ENCODE data around the gene EGLN1. TPM values are rescaled to one million over a fixed set of nuclear protein-coding genes. Genes with fewer than 3 reads are reported as not detected.
"Not testable (repeated sequence)": the region's sequence is repeated elsewhere in the genome, so short reads cannot be mapped to it uniquely, and the experiment has no call there.

The EGLN1 gene
- 11.6 and 19.3 TPM in 2 replicates for total RNA-seq (2014; rRNA removed; shearing (Covaris generic))

DNA sequence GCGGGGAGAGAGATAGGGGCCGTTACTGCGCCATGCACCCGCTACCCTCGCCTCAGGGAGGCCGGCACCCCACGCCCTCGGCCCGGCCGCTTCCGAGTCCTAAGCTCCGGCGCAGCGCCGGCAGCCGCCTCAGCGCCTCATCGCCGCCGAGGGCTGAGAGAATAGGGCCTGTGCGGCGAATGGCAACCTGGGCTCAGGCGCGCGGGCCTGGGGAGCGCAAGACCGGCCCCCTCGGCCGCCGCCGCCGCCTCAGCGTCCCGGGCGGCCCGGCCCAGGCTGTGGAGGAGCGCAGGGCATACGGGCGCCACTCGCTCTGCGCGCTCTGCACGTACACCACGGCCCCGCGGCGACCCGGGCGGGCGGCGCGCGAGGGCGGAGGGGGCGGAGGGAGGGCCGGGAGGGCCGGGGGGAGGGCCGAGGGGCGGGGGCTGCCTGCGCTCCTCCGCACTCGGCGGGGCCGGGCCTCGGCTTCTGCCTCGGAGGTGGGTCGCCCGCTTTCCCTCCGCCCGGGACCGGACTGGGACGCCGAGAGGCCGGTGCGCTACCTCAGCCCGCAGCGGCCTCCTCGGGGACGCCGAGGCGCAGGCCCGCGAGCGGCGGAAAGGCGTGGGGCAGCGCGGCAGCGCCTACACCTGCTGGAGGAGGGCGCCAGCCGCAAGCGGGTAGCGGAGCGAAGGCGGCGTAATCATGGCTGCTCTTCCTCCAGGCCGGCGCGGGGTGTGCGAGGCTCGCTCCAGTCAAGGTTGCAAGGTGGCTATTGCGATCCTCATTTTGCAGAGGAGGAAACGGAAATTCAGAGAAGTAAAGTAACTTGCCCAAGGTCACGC lies at the start of gene EGLN1:
EGLN1 (minus strand) TSS at position 317 of the 827 bp plus-strand sequence. CDS start 399 bp downstream, outside the sequence.
- Histone ChIP-seq H3K36me3 (replicated peaks; ENCODE audit: control insufficient read depth, insufficient read depth, low read length) (no peaks in the 10 kb centered on the region), H3K27me3 (ENCODE audit: control insufficient read depth, insufficient read depth, low read length) (peaks cover 45% of the 10 kb centered on the region), H3K4me3 (ENCODE audit: insufficient read depth, low read depth, low read length) (peak within 1 kb of the TSS; percentile 79)
- DNase-seq = peak; percentile 95

GRCh38 chr1:231471500-231471899 lies 49.4 kb upstream of the EGLN1 start:
- not testable (repeated sequence) for H3K36me3 ChIP-seq (replicated peaks; ENCODE audit: control insufficient read depth, insufficient read depth, low read length); H3K27me3 ChIP-seq (ENCODE audit: control insufficient read depth, insufficient read depth, low read length); DNase-seq; H3K4me3 ChIP-seq (ENCODE audit: insufficient read depth, low read depth, low read length)

- not testable (repeated sequence) for H3K36me3 ChIP-seq (replicated peaks; ENCODE audit: control insufficient read depth, insufficient read depth, low read length); H3K4me3 ChIP-seq (ENCODE audit: insufficient read depth, low read depth, low read length); H3K27me3 ChIP-seq (ENCODE audit: control insufficient read depth, insufficient read depth, low read length); DNase-seq
These were observed 48.9 kb upstream of the EGLN1 start for GRCh38 chr1:231471027-231471426.

- no peaks in the 10 kb centered on the region for H3K36me3 ChIP-seq (replicated peaks; ENCODE audit: control insufficient read depth, insufficient read depth, low read length)
- no peak overlapping the region for H3K4me3 ChIP-seq (ENCODE audit: insufficient read depth, low read depth, low read length)
- no peak for DNase-seq
- no peaks in the 10 kb centered on the region for H3K27me3 ChIP-seq (ENCODE audit: control insufficient read depth, insufficient read depth, low read length)
These were observed 45.9 kb upstream of the EGLN1 start for GRCh38 chr1:231467986-231468385.

GRCh38 chr1:231465051-231465450 lies 43.0 kb upstream of the EGLN1 start:
- DNase-seq = no peak
- Histone ChIP-seq H3K36me3 (replicated peaks; ENCODE audit: control insufficient read depth, insufficient read depth, low read length) (no peaks in the 10 kb centered on the region), H3K4me3 (ENCODE audit: insufficient read depth, low read depth, low read length) (no peak overlapping the region), H3K27me3 (ENCODE audit: control insufficient read depth, insufficient read depth, low read length) (no peaks in the 10 kb centered on the region)

DNA sequence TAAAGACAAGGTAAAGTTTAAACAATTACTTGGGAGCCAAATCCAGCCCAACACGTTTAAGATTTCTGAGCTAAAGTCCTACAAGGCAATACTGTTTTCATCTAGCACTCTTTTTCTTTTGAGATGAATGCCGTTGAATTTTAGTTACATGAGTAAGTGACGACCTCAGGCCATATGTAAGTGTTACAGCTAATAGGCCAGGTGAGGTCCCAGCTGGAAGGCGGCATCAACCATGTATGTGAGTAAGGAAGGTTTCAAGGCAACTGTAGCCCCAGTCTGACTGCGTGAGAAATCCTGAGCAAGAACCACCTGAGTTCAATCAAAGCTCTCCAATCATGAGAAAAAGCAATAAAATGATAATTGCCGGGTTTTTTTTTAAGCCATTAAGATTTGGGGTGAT lies 41.5 kb upstream of the EGLN1 start:
- no peaks in the 10 kb centered on the region for H3K27me3 ChIP-seq (ENCODE audit: control insufficient read depth, insufficient read depth, low read length)
- no peaks in the 10 kb centered on the region for H3K36me3 ChIP-seq (replicated peaks; ENCODE audit: control insufficient read depth, insufficient read depth, low read length)
- no peak for DNase-seq
- no peak overlapping the region for H3K4me3 ChIP-seq (ENCODE audit: insufficient read depth, low read depth, low read length)

- Histone ChIP-seq H3K4me3 (ENCODE audit: insufficient read depth, low read depth, low read length) (no peak overlapping the region), H3K36me3 (replicated peaks; ENCODE audit: control insufficient read depth, insufficient read depth, low read length) (no peaks in the 10 kb centered on the region), H3K27me3 (ENCODE audit: control insufficient read depth, insufficient read depth, low read length) (no peaks in the 10 kb centered on the region)
- no peak for DNase-seq
These were observed 38.5 kb upstream of the EGLN1 start for GRCh38 chr1:231460614-231461013.

DNA sequence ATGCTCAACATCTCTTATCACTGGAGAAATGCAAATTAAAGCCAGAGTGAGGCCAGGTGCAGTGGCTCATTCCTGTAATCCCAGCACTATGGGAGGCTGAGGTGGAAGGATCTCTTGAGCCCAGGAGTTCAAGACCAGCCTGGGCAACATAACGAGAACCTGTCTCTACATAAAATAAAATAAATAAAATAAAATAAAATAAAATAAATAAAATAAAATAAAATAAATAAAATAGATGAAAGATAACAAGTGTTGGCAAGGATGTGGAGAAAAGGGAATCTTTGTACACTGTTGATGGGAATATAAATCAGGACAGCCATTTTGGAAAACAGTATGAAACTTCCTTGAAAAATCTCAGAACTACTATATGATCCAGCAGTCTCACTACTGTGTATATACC lies 37.4 kb upstream of the EGLN1 start:
- not testable (repeated sequence) for H3K36me3 ChIP-seq (replicated peaks; ENCODE audit: control insufficient read depth, insufficient read depth, low read length); DNase-seq; H3K4me3 ChIP-seq (ENCODE audit: insufficient read depth, low read depth, low read length); H3K27me3 ChIP-seq (ENCODE audit: control insufficient read depth, insufficient read depth, low read length)

GRCh38 chr1:231457956-231458355 lies 35.9 kb upstream of the EGLN1 start:
- H3K4me3 ChIP-seq (ENCODE audit: insufficient read depth, low read depth, low read length); DNase-seq; H3K36me3 ChIP-seq (replicated peaks; ENCODE audit: control insufficient read depth, insufficient read depth, low read length); H3K27me3 ChIP-seq (ENCODE audit: control insufficient read depth, insufficient read depth, low read length): not testable (repeated sequence)

DNA sequence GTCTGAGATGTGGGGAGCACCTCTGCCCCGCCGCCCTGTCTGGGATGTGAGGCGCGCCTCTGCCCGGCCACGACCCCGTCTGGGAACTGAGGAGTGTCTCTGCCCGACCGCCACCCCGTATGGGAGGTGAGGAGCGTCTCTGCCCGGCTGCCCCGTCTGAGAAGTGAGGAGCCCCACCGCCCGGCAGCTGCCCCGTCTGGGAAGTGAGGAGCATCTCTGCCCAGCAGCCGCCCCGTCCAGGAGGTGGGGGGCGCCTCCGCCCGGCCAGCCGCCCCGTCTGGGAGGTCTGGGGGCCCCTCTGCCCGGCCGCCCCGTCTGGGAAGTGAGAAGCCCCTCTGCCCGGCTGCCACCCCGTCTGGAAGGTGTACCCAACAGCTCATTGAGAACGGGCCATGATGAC lies 32.0 kb upstream of the EGLN1 start:
- DNase-seq; H3K36me3 ChIP-seq (replicated peaks; ENCODE audit: control insufficient read depth, insufficient read depth, low read length); H3K27me3 ChIP-seq (ENCODE audit: control insufficient read depth, insufficient read depth, low read length); H3K4me3 ChIP-seq (ENCODE audit: insufficient read depth, low read depth, low read length): not testable (repeated sequence)

DNA sequence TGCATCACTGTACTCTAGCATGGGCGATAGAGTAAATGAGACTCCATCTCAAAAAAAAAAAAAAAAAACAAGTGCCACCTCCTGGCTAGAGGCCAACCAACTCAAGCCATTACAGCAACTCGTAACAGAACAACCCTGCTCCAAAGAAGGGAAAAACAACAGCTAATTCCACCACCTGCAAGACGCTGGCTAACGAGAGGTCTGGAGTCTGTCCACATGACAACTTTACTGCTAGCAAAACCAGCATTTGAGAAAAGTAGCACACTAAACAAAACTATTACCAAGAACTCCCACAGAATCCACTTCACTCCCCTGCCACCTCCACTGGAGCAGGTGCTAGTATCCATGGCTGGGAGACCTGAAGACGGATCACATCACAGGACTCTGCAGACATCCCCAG lies 24.1 kb upstream of the EGLN1 start:
- no peak for DNase-seq
- Histone ChIP-seq H3K4me3 (ENCODE audit: insufficient read depth, low read depth, low read length) (no peak overlapping the region), H3K36me3 (replicated peaks; ENCODE audit: control insufficient read depth, insufficient read depth, low read length) (no peaks in the 10 kb centered on the region), H3K27me3 (ENCODE audit: control insufficient read depth, insufficient read depth, low read length) (no peaks in the 10 kb centered on the region)

DNA sequence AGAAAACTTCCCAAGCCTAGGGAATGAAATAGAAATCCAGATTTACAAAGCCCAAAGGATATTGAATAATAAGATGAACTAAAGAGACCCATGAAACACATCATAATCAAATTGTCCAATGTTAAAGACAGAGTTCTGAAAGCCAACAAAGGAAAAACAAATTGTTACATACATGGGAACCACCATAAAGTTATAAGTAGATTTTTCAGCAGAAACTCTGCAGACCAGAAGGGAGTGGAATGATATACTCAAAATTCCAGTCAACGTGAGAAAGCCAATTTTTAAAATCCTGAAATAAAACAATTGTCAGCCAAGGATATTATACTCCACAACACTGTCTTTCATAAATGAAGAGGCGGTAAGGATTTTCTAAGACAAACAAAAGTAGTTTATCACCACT lies 22.0 kb upstream of the EGLN1 start:
- no peaks in the 10 kb centered on the region for H3K36me3 ChIP-seq (replicated peaks; ENCODE audit: control insufficient read depth, insufficient read depth, low read length)
- no peak overlapping the region for H3K4me3 ChIP-seq (ENCODE audit: insufficient read depth, low read depth, low read length)
- no peak for DNase-seq
- H3K27me3 ChIP-seq (ENCODE audit: control insufficient read depth, insufficient read depth, low read length) = no peaks in the 10 kb centered on the region

DNA sequence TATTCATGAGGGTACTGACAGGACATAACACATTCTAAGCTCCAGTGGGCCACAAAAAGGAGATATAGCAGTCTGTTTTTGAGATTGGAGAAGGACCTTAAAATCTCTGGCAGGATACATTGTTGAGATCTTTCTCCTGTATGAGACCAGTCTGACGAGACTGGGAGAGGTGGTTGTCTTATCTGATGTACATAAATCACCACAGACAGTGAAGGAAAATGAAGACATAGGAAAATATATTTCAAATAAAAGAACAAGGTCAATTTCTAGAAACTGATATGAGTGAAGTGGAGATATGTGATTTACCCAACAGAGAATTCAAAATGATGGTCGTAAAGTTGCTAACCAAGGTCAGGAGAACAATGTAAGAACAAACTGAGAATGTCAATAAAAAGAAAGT lies 21.3 kb upstream of the EGLN1 start:
- no peaks in the 10 kb centered on the region for H3K27me3 ChIP-seq (ENCODE audit: control insufficient read depth, insufficient read depth, low read length)
- H3K36me3 ChIP-seq (replicated peaks; ENCODE audit: control insufficient read depth, insufficient read depth, low read length) = no peaks in the 10 kb centered on the region
- DNase-seq = no peak
- no peak overlapping the region for H3K4me3 ChIP-seq (ENCODE audit: insufficient read depth, low read depth, low read length)

GRCh38 chr1:231442735-231443134 lies 20.6 kb upstream of the EGLN1 start:
- Histone ChIP-seq H3K4me3 (ENCODE audit: insufficient read depth, low read depth, low read length) (no peak overlapping the region), H3K27me3 (ENCODE audit: control insufficient read depth, insufficient read depth, low read length) (no peaks in the 10 kb centered on the region), H3K36me3 (replicated peaks; ENCODE audit: control insufficient read depth, insufficient read depth, low read length) (no peaks in the 10 kb centered on the region)
- DNase-seq = no peak

DNA sequence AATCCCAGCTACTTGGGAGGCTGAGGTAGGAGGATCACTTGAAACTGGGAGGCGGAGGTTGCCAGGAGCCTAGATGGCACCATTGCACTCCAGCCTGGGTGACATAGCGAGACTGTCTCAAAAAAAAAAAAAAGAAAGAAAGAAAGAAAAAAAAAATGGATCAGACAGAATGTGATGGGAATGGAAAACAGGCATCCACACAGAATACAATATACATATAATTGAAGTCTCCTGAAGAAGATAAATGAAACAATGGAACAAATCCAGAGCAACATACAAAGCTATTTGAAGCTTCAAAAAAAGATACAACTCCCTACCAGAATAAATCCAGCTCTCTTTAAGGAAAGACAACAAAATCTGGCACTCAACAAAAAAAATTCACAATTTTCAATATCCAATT lies 10.9 kb upstream of the EGLN1 start:
- Histone ChIP-seq H3K36me3 (replicated peaks; ENCODE audit: control insufficient read depth, insufficient read depth, low read length) (no peaks in the 10 kb centered on the region), H3K4me3 (ENCODE audit: insufficient read depth, low read depth, low read length) (no peak overlapping the region), H3K27me3 (ENCODE audit: control insufficient read depth, insufficient read depth, low read length) (no peaks in the 10 kb centered on the region; the same call in 1 of the 2 replicates)
- no peak for DNase-seq

Measured in H7 (cell line).